ENCODE data around the gene TENT5A. TPM values are rescaled to one million over a fixed set of nuclear protein-coding genes. Genes with fewer than 3 reads are reported as not detected.

TENT5A gene
- total RNA-seq, 1 experiment from 2014 or later = 2.0 TPM

DNA sequence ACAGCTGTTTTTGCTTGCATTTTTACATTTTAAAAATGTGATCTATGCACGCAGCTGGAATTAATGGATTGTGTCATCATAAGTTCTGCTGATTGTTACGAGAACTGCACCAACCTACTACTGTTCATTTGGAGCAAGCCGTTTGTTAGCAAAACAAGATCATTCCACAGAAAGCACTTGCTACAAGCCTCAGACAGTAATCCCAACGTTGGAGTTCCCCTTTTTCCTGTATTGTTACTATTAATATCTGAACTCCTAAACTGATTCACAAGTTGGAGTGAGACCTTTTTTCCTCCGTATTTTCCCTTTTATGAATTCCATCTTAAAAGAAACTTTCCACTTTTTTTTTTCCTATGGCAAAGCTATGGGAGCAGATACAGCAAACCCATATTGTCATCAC lies 3.5 kb downstream of the TENT5A start:
- H3K4me2 ChIP-seq = no peak overlapping the region
- BruUV-seq (replicated peaks) = no TSS peak
- no peak overlapping the region for H3K4me3 ChIP-seq

DNA sequence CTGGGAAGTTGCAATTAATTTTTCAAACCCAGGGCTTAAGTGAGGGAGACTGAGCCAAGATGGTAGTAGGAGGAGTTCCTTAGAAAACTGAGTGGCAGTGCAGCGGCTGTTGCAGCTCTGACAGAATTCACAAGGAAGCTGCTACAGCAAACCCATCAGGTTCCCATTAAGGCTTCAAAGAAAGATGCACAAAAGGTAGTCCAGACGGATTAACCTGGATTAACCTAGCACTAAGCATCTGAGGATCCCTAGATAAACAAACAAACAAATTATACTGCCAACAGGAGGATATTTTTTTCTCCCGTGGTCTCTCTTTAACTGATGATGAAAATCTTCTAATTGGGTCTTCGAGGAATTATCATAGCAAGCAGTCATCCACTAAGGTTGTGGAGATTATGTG lies 5.2 kb downstream of the TENT5A start:
- DNase-seq = no peak
- no peak overlapping the region for H2AFZ ChIP-seq
- CTCF ChIA-PET = no interaction called here
- H3K9me3 ChIP-seq (ENCODE audit: insufficient read depth, low read depth) = no peaks in the 10 kb centered on the region
- H3F3A ChIP-seq (ENCODE audit: insufficient read depth, low read depth) = no peaks in the 10 kb centered on the region; the same call in 1 of the 2 replicates
- POLR2A ChIA-PET (ENCODE audit: unreplicated experiment) = no interaction called here
- intact Hi-C loops (cut with micrococcal nuclease; ENCODE audit: unreplicated experiment) = no loop called here
- no TSS peak for BruUV-seq (replicated peaks)
- no peaks in the 10 kb centered on the region for H3K9me2 ChIP-seq (ENCODE audit: insufficient read depth)
- 0 out of 2 replicates have a peak, but pooled peaks cover 4% of the 10 kb centered on the region for H3K4me1 ChIP-seq (replicated peaks; ENCODE audit: insufficient read depth)
- H3K27ac ChIP-seq = no peak overlapping the region
- no peak overlapping the region for H3K4me2 ChIP-seq
- no peaks in the 10 kb centered on the region for H3K36me3 ChIP-seq (ENCODE audit: low read depth)
- H3K4me3 ChIP-seq = no peak overlapping the region
- H3K27me3 ChIP-seq (ENCODE audit: insufficient read depth, low read depth) = no peaks in the 10 kb centered on the region
- peaks cover 10% of the 10 kb centered on the region; the same call in 1 of the 2 replicates for H3K79me2 ChIP-seq (ENCODE audit: low read depth)
- H4K20me1 ChIP-seq (ENCODE audit: insufficient read depth) = no peaks in the 10 kb centered on the region
- TF ChIP-seq CTCF (conservative IDR thresholded peaks at IDR 0.05) (no peak), EZH2 (IDR thresholded peaks at IDR 0.05; ENCODE audit: low read depth) (no peak)

More for the DNA sequence above, 3.5 kb downstream of the TENT5A start:
- ChIA-PET POLR2A (ENCODE audit: unreplicated experiment) (interaction anchor here (0.6 kb wide), 1 partner anchor 400 kb away, joined by 3 read pairs; no protein-coding TSS in a partner anchor), CTCF (no interaction called here)
- H3F3A ChIP-seq (ENCODE audit: insufficient read depth, low read depth) = no peaks in the 10 kb centered on the region; the same call in 1 of the 2 replicates
- no peak overlapping the region for H2AFZ ChIP-seq
- H3K4me1 ChIP-seq (replicated peaks; ENCODE audit: insufficient read depth) = 0 out of 2 replicates have a peak, but pooled peaks cover 4% of the 10 kb centered on the region
- no peaks in the 10 kb centered on the region for H3K9me3 ChIP-seq (ENCODE audit: insufficient read depth, low read depth)
- TF ChIP-seq EZH2 (IDR thresholded peaks at IDR 0.05; ENCODE audit: low read depth) = no peak
- TF ChIP-seq CTCF (conservative IDR thresholded peaks at IDR 0.05) = no peak
- no peak overlapping the region for H3K27ac ChIP-seq
- peaks cover 10% of the 10 kb centered on the region; the same call in 1 of the 2 replicates for H3K79me2 ChIP-seq (ENCODE audit: low read depth)
- intact Hi-C loops (cut with micrococcal nuclease; ENCODE audit: unreplicated experiment) = no loop called here
- no peaks in the 10 kb centered on the region for H3K36me3 ChIP-seq (ENCODE audit: low read depth)
- DNase-seq = no peak
- H4K20me1 ChIP-seq (ENCODE audit: insufficient read depth) = no peaks in the 10 kb centered on the region
- H3K27me3 ChIP-seq (ENCODE audit: insufficient read depth, low read depth) = no peaks in the 10 kb centered on the region
- no peaks in the 10 kb centered on the region for H3K9me2 ChIP-seq (ENCODE audit: insufficient read depth)

DNA sequence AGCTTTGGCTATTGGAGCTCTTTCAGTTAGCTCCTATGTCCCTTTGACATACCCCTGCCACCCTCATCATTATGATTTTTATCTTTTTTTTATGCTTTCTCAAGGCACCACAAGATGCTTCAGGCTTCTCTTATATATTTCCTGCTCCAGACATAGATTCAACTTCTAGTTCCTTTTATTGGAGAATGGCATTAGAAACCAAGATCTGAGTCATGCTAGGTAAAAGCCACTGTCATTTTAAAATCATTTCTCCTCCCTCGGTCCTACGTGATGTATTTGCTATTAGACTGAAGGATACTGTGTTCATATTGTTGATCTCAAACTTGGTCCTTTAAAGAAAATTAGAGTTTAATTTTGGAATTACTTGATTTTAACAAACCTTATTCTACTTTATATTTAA lies 8.3 kb downstream of the TENT5A start:
- Histone ChIP-seq H3K4me3 (no peak overlapping the region), H3K4me2 (no peak overlapping the region), H3K27ac (no peak overlapping the region), H3K27me3 (ENCODE audit: insufficient read depth, low read depth) (no peaks in the 10 kb centered on the region), H3K9me3 (ENCODE audit: insufficient read depth, low read depth) (no peaks in the 10 kb centered on the region), H3K79me2 (ENCODE audit: low read depth) (no peaks in the 10 kb centered on the region), H3K36me3 (ENCODE audit: low read depth) (no peaks in the 10 kb centered on the region), H3K4me1 (replicated peaks; ENCODE audit: insufficient read depth) (no peaks in the 10 kb centered on the region), H3F3A (ENCODE audit: insufficient read depth, low read depth) (no peaks in the 10 kb centered on the region), H3K9me2 (ENCODE audit: insufficient read depth) (no peaks in the 10 kb centered on the region), H2AFZ (no peak overlapping the region), H4K20me1 (ENCODE audit: insufficient read depth) (no peaks in the 10 kb centered on the region)
- BruUV-seq (replicated peaks) = no TSS peak
- CTCF ChIA-PET = no interaction called here
- DNase-seq = no peak
- intact Hi-C loops (cut with micrococcal nuclease; ENCODE audit: unreplicated experiment) = no loop called here
- POLR2A ChIA-PET (ENCODE audit: unreplicated experiment) = no interaction called here
- TF ChIP-seq EZH2 (IDR thresholded peaks at IDR 0.05; ENCODE audit: low read depth) (no peak), CTCF (conservative IDR thresholded peaks at IDR 0.05) (no peak)

All from PC-9 (cell line).